IMR-90 (cell line): Measurements from ENCODE around the gene NFKBIA. TPM values are rescaled to one million over a fixed set of nuclear protein-coding genes. Genes with fewer than 3 reads are reported as not detected.

Experiments used
- ATAC-seq: fragments of 200-7000 bp; cut with Tn5 transposase; 2 replicates; pipeline ENCODE4 v1.9.1; 2020; ENCODE audit warnings: low read depth, mild to moderate bottlenecking, moderate library complexity
- BruUV-seq: library from RNA; stranded (reverse); fragments of 400-500 nt; replicated peaks from 2 replicates; lab custom pipeline; 2021; lab: Mats Ljungman, UMichigan
- CTCF ChIA-PET: fragments of 300-600 bp; formaldehyde crosslinking; extraction: SDS; loops from one replicate; lab custom pipeline; 2021; ENCODE audit warnings: antibody characterized with exemption; lab: Yijun Ruan, JAX
- POLR2A ChIA-PET: fragments of 300-600 bp; sonication (Branson Sonifier 250); formaldehyde crosslinking; loops from one replicate; lab custom pipeline; 2022; ENCODE audit warnings: antibody characterized with exemption; ENCODE audit not compliant: unreplicated experiment; lab: Charles Lee
- DNase-seq: peaks from one replicate; pipeline ENCODE4 v3.0.0; 2013
- H2AFZ ChIP-seq: replicated peaks from 2 replicates; pipeline ENCODE3; 2013; ENCODE audit warnings: low read length, mild to moderate bottlenecking; ENCODE audit not compliant: poor library complexity
- H2AK5ac ChIP-seq: 2 replicates; pipeline ENCODE4 v1.6.1; 2013; ENCODE audit warnings: low read depth, low read length, inconsistent platforms
- H2AK9ac ChIP-seq: replicated peaks from 2 replicates; pipeline ENCODE3; 2013; ENCODE audit warnings: mild to moderate bottlenecking, low read depth, low read length, moderate library complexity; ENCODE audit not compliant: poor library complexity
- H2BK120ac ChIP-seq: 2 replicates; pipeline ENCODE4 v1.6.1; 2013; ENCODE audit warnings: low read depth, low read length, inconsistent platforms
- H2BK15ac ChIP-seq: 3 replicates; pipeline ENCODE4 v1.6.1; 2013; ENCODE audit warnings: low read depth, low read length, inconsistent platforms
- H2BK20ac ChIP-seq: 2 replicates; pipeline ENCODE4 v1.6.1; 2013; ENCODE audit warnings: low read depth, mild to moderate bottlenecking, inconsistent platforms, low read length, moderate library complexity
- H2BK5ac ChIP-seq: 2 replicates; pipeline ENCODE4 v1.6.1; 2013; ENCODE audit warnings: mild to moderate bottlenecking, low read depth, low read length, inconsistent platforms; ENCODE audit not compliant: poor library complexity, severe bottlenecking
- H3K14ac ChIP-seq: replicated peaks from 2 replicates; pipeline ENCODE4 v1.6.1; 2013; ENCODE audit warnings: low read depth, low read length, inconsistent platforms
- H3K18ac ChIP-seq: 2 replicates; pipeline ENCODE4 v1.6.1; 2013; ENCODE audit warnings: low read depth, low read length, control low read depth
- H3K23ac ChIP-seq: 2 replicates; pipeline ENCODE4 v1.6.1; 2013; ENCODE audit warnings: low read depth, low read length, inconsistent platforms
- H3K27ac ChIP-seq: 2 replicates; pipeline ENCODE4 v1.5.1; 2013; ENCODE audit warnings: mild to moderate bottlenecking, control low read depth, low read length; ENCODE audit not compliant: insufficient read depth
- H3K27me3 ChIP-seq: 2 replicates; pipeline ENCODE4 v1.6.1; 2013; ENCODE audit warnings: low read length; ENCODE audit not compliant: control insufficient read depth, insufficient read depth
- H3K36me3 ChIP-seq: 2 replicates; pipeline ENCODE4 v1.6.1; 2013; ENCODE audit warnings: low read length, mixed read lengths; ENCODE audit not compliant: control insufficient read depth, insufficient read depth
- H3K4ac ChIP-seq: 2 replicates; pipeline ENCODE4 v1.6.1; 2013; ENCODE audit warnings: low read depth, low read length, inconsistent platforms
- H3K4me1 ChIP-seq: 2 replicates; pipeline ENCODE4 v1.6.1; 2013; ENCODE audit warnings: low read length, mixed read lengths; ENCODE audit not compliant: control insufficient read depth, insufficient read depth
- H3K4me2 ChIP-seq: 2 replicates; pipeline ENCODE4 v1.6.1; 2013; ENCODE audit warnings: low read depth, mild to moderate bottlenecking, control low read depth, low read length, moderate library complexity
- H3K4me3 ChIP-seq: 2 replicates; pipeline ENCODE4 v1.5.1; 2013; ENCODE audit warnings: low read depth, mild to moderate bottlenecking, control low read depth, low read length, moderate library complexity; ENCODE audit not compliant: insufficient read depth
- H3K56ac ChIP-seq: 2 replicates; pipeline ENCODE4 v1.6.1; 2013; ENCODE audit warnings: low read length, inconsistent platforms; ENCODE audit not compliant: insufficient read depth; ENCODE audit errors: extremely low read depth
- H3K79me1 ChIP-seq, 2 experiments: 2 replicates each; pipeline ENCODE4 v1.6.1; 2013; ENCODE audit warnings: low read length in 2 of 2, inconsistent platforms in 1 of 2, low read depth in 1 of 2
- H3K9ac ChIP-seq: 2 replicates; pipeline ENCODE4 v1.6.1; 2013; ENCODE audit warnings: low read depth, low read length, control low read depth
- H3K9me1 ChIP-seq: 2 replicates; pipeline ENCODE4 v1.6.1; 2013; ENCODE audit warnings: low read length, inconsistent platforms; ENCODE audit not compliant: insufficient read depth
- H3K9me3 ChIP-seq: 2 replicates; pipeline ENCODE4 v1.6.1; 2013; ENCODE audit warnings: low read length; ENCODE audit not compliant: control insufficient read depth, insufficient read depth
- H4K20me1 ChIP-seq: 2 replicates; pipeline ENCODE4 v1.6.1; 2013; ENCODE audit warnings: low read length, inconsistent platforms; ENCODE audit not compliant: insufficient read depth
- H4K5ac ChIP-seq: 2 replicates; pipeline ENCODE4 v1.6.1; 2013; ENCODE audit warnings: mild to moderate bottlenecking, low read depth, low read length, control low read depth
- H4K8ac ChIP-seq, 2 experiments: 2 replicates each; pipeline ENCODE4 v1.6.1; 2013; ENCODE audit warnings: low read depth in 2 of 2, low read length in 2 of 2, control low read depth in 1 of 2, inconsistent platforms in 1 of 2
- H4K91ac ChIP-seq: 2 replicates; pipeline ENCODE4 v1.6.1; 2013; ENCODE audit warnings: low read depth, low read length, inconsistent platforms; ENCODE audit not compliant: insufficient read depth
- BHLHE40 ChIP-seq: fragments of 150-350 bp; IDR thresholded peaks from 2 replicates; pipeline ENCODE4 v1.6.1; 2016; ENCODE audit warnings: mild to moderate bottlenecking, low read depth, low read length
- CEBPB ChIP-seq: IDR thresholded peaks from 2 replicates; pipeline ENCODE4 v1.6.1; 2012; ENCODE audit warnings: low read depth, low read length, improper control_type of control experiment
- CHD1 ChIP-seq: IDR thresholded peaks from 2 replicates; pipeline ENCODE4 v1.6.1; 2012; ENCODE audit warnings: low read depth, low read length, improper control_type of control experiment
- CTCF ChIP-seq: conservative IDR thresholded peaks from 2 replicates; pipeline ENCODE4 v1.5.1; 2012; ENCODE audit warnings: mild to moderate bottlenecking, low read depth, low read length, improper control_type of control experiment
- ELK1 ChIP-seq: fragments of 150-350 bp; IDR thresholded peaks from 2 replicates; pipeline ENCODE4 v1.6.1; 2016; ENCODE audit warnings: low read depth, mild to moderate bottlenecking, low read length, moderate library complexity, borderline replicate concordance
- FOS ChIP-seq: fragments of 150-350 bp; IDR thresholded peaks from 2 replicates; pipeline ENCODE4 v1.6.1; 2016; ENCODE audit warnings: low read depth, low read length
- MAFK ChIP-seq: IDR thresholded peaks from 2 replicates; pipeline ENCODE4 v1.6.1; 2012; ENCODE audit warnings: low read depth, low read length, improper control_type of control experiment
- MAZ ChIP-seq: IDR thresholded peaks from 2 replicates; pipeline ENCODE4 v1.6.1; 2012; ENCODE audit warnings: low read depth, mild to moderate bottlenecking, low read length, improper control_type of control experiment, moderate library complexity, borderline replicate concordance
- MXI1 ChIP-seq: IDR thresholded peaks from 2 replicates; pipeline ENCODE4 v1.6.1; 2012; ENCODE audit warnings: low read depth, mild to moderate bottlenecking, low read length, moderate library complexity, borderline replicate concordance
- NFE2L2 ChIP-seq: fragments of 150-350 bp; IDR thresholded peaks from 2 replicates; pipeline ENCODE4 v1.6.1; 2016; ENCODE audit warnings: low read depth, mild to moderate bottlenecking, low read length
- POLR2A ChIP-seq: IDR thresholded peaks from 2 replicates; pipeline ENCODE4 v1.6.1; 2012; ENCODE audit warnings: mild to moderate bottlenecking, low read depth, low read length
- RAD21 ChIP-seq: IDR thresholded peaks from 2 replicates; pipeline ENCODE4 v1.6.1; 2012; ENCODE audit warnings: low read length, improper control_type of control experiment
- RCOR1 ChIP-seq: IDR thresholded peaks from 2 replicates; pipeline ENCODE4 v1.6.1; 2012; ENCODE audit warnings: mild to moderate bottlenecking, low read length, improper control_type of control experiment; ENCODE audit not compliant: insufficient replicate concordance
- RFX5 ChIP-seq: IDR thresholded peaks from 2 replicates; pipeline ENCODE4 v1.8.0; 2012; ENCODE audit warnings: low read depth, mild to moderate bottlenecking, low read length, moderate library complexity
- SMC3 ChIP-seq: fragments of 150-350 bp; IDR thresholded peaks from 2 replicates; pipeline ENCODE4 v1.6.1; 2016; ENCODE audit warnings: low read depth, mild to moderate bottlenecking, antibody characterized with exemption, low read length, moderate library complexity
- WGBS, 2 experiments: methylation state at CpG; one replicate each; pipeline versions ENCODE4 v1.1.5 to v1.1.7; 2013; ENCODE audit warnings: missing lambda C conversion rate in 2 of 2; ENCODE audit not compliant: insufficient read length in 1 of 2; ENCODE audit errors: extremely low coverage in 2 of 2; 5-methylcytosine and 5-hydroxymethylcytosine counted together
- dilution Hi-C: fragments of 300-500 bp; cut with HindIII; formaldehyde crosslinking; loops from one replicate; pipeline ENCODE4 v1.14.3; 2018; ENCODE audit warnings: low sequenced_read_pairs; ENCODE audit not compliant: unreplicated experiment
- in situ Hi-C: fragments of 300-500 bp; cut with MboI; formaldehyde crosslinking; loops from 3 replicates; pipeline ENCODE4 v1.14.3; 2019; ENCODE audit warnings: low sequenced_read_pairs, inconsistent platforms, mixed read lengths
- intact Hi-C: fragments of 100-400 bp; cut with micrococcal nuclease; formaldehyde crosslinking; loops from 2 replicates; pipeline ENCODE4 v1.10.0; 2022
- polyA plus RNA-seq, 3 experiments: library from polyadenylated mRNA; depleted of rRNA; stranded (reverse); fragments of >200 nt; gene quantifications; 2 replicates each; pipeline ENCODE4 v1.2.3, GENCODE V29; 2012; ENCODE audit warnings: low replicate concordance in 1 of 3
- total RNA-seq: library from RNA; depleted of rRNA; stranded (reverse); fragments of >200 nt; gene quantifications from 2 replicates; pipeline ENCODE4 v1.2.3, GENCODE V29; 2012
- TF ChIP-seq, protein P1 (sequence below): fragments of 150-350 bp; IDR thresholded peaks from 2 replicates; pipeline ENCODE4 v1.6.1; 2017; ENCODE audit warnings: mild to moderate bottlenecking, antibody characterized with exemption, low read length, low read depth

NFKBIA gene
- total and polyA plus RNA-seq, 2 of the 4 experiments (the other 2 are of a cell fraction), result 71.1 to 97.1 TPM

DNA sequence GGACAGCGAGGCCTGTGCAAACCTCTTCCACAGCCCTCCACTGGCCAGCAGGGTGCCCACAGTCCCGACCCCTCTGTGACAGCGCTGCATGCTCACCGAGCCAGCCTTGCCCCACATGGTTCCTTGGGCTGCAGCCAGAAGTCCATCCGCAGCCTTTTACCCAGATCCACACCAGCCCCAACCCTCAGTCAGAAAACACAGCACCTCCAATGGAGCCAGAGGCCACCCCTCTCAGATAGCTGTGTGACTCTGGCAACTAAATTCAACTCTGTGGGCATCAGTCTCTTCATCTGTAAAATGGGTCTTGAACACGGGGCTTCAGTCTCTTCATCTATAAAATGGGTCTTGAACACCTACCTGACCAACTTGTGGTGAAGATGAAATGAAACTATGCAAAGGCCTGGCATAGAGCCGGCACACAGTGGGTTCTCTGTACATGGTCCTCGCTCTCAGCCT lies 38.0 kb downstream of the NFKBIA start:
- CTCF ChIA-PET, result interaction anchor here (1.6 kb wide), 1 partner anchor 38 kb away, joined by 5 read pairs; the partner anchor contains the start of gene NFKBIA
- intact Hi-C loops, result no loop called here
- H3K4me1 ChIP-seq, result peaks cover 38% of the 10 kb centered on the region

More for the DNA sequence above, 38.0 kb downstream of the NFKBIA start:
- no peak overlapping the region for H3K4me2 ChIP-seq
- 0 out of 4 replicates have a peak, but pooled peaks cover 0 to 4% of the 10 kb centered on the region in 2 experiments for H3K79me1 ChIP-seq
- H3K56ac ChIP-seq, result no peak overlapping the region
- peak overlapping the region; percentile 82 for H2AFZ ChIP-seq
- peak overlapping the region; percentile 84 for H2BK20ac ChIP-seq
- peak overlapping the region; percentile 65 for H2AK9ac ChIP-seq
- POLR2A ChIA-PET, result no interaction called here
- H4K20me1 ChIP-seq, result no peaks in the 10 kb centered on the region
- H3K9me3 ChIP-seq, result peaks cover 5% of the 10 kb centered on the region
- H4K8ac ChIP-seq, result peak overlapping the region; percentile 75 to 96; a peak in 2 of 4 replicates
- 97% methylated on average over 5 of the region's 8 CpGs; no CpG with 5 or more reads in 1 of the 2 experiments for WGBS, 2 experiments
- H2BK120ac ChIP-seq, result peak overlapping the region; percentile 98
- no peaks in the 10 kb centered on the region for H3K36me3 ChIP-seq
- dilution Hi-C loops, result no loop called here
- in situ Hi-C loops, result no loop called here
- H3K18ac ChIP-seq, result no peak overlapping the region
- no peak for DNase-seq
- H3K23ac ChIP-seq, result peak overlapping the region; percentile 53; the same call in 1 of the 2 replicates
- peak overlapping the region; percentile 74; the same call in 1 of the 2 replicates for H3K27ac ChIP-seq
- H2BK5ac ChIP-seq, result peak overlapping the region; percentile 95
- no peak overlapping the region for H3K9ac ChIP-seq
- H3K4ac ChIP-seq, result peak overlapping the region; percentile 98
- no TSS peak for BruUV-seq
- peak overlapping the region; percentile 96; the same call in 1 of the 2 replicates for H4K91ac ChIP-seq
- peak overlapping the region; percentile 74; the same call in 2 of the 3 replicates for H2BK15ac ChIP-seq
- no peaks in the 10 kb centered on the region for H3K27me3 ChIP-seq
- no peak overlapping the region for H3K4me3 ChIP-seq
- TF ChIP-seq SMC3 (no peak), RAD21 (no peak), RCOR1 (no peak), CHD1 (no peak), MAFK (no peak), NFE2L2 (no peak), CEBPB (no peak), MAZ (no peak), MXI1 (no peak), BHLHE40 (no peak), RFX5 (no peak), POLR2A (no peak), CTCF (no peak), ELK1 (no peak), FOS (no peak)
- TF ChIP-seq, protein P1, sequence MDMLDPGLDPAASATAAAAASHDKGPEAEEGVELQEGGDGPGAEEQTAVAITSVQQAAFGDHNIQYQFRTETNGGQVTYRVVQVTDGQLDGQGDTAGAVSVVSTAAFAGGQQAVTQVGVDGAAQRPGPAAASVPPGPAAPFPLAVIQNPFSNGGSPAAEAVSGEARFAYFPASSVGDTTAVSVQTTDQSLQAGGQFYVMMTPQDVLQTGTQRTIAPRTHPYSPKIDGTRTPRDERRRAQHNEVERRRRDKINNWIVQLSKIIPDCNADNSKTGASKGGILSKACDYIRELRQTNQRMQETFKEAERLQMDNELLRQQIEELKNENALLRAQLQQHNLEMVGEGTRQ, result no peak
- H2AK5ac ChIP-seq, result peak overlapping the region; percentile 100
- peak overlapping the region; percentile 17; the same call in 1 of the 2 replicates for H4K5ac ChIP-seq
- H3K9me1 ChIP-seq, result peaks cover 33% of the 10 kb centered on the region
- H3K14ac ChIP-seq, result peak overlapping the region; percentile 97
- no peak for ATAC-seq
